HFF-Myc (cell line): ENCODE data around the gene ZNF491.
A peak's percentile ranks its signal among the peaks of the same experiment; 100 is the strongest.
"Not testable (repeated sequence)": the region's sequence is repeated elsewhere in the genome, so short reads cannot be mapped to it uniquely, and the experiment has no call there.

ENCODE experiments used
- DNase-seq: peaks from one replicate; pipeline ENCODE4 v3.0.0-alpha.2; 2011; ENCODE audit warnings: low read depth; ENCODE audit errors: extremely low read depth
- H3K4me3 ChIP-seq: replicated peaks from 2 replicates; pipeline ENCODE4 v1.5.1; 2011; ENCODE audit warnings: low read depth, mild to moderate bottlenecking, control low read depth, low read length
- TF ChIP-seq, protein P1 (sequence below): IDR thresholded peaks from 2 replicates; pipeline ENCODE4 v1.5.1; 2012; ENCODE audit warnings: mild to moderate bottlenecking, low read depth, low read length, control low read depth; ENCODE audit errors: missing control alignments

The ZNF491 gene

DNA sequence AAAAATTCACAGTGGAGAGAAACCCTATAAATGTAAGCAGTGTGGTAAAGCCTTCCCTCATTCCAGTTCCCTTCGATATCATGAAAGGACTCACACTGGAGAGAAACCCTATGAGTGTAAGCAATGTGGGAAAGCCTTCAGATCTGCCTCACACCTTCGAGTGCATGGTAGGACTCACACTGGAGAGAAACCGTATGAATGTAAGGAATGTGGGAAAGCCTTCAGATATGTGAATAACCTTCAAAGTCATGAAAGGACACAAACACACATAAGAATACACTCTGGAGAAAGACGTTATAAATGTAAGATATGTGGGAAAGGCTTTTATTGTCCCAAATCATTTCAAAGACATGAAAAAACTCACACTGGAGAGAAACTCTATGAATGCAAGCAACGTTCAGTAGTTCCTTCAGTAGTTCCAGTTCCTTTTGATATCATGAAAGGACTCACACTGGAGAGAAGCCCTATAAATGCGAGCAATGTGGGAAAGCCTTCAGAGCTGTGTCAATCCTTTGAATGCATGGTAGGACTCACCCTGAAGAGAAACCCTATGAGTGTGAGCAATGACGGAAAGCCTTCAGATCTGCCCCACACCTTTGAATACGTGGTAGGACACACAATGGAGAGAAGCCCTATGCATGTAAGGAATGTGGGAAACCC lies 34.1 kb downstream of the ZNF491 start:
- no peak overlapping the region for H3K4me3 ChIP-seq
- TF ChIP-seq, protein P1, sequence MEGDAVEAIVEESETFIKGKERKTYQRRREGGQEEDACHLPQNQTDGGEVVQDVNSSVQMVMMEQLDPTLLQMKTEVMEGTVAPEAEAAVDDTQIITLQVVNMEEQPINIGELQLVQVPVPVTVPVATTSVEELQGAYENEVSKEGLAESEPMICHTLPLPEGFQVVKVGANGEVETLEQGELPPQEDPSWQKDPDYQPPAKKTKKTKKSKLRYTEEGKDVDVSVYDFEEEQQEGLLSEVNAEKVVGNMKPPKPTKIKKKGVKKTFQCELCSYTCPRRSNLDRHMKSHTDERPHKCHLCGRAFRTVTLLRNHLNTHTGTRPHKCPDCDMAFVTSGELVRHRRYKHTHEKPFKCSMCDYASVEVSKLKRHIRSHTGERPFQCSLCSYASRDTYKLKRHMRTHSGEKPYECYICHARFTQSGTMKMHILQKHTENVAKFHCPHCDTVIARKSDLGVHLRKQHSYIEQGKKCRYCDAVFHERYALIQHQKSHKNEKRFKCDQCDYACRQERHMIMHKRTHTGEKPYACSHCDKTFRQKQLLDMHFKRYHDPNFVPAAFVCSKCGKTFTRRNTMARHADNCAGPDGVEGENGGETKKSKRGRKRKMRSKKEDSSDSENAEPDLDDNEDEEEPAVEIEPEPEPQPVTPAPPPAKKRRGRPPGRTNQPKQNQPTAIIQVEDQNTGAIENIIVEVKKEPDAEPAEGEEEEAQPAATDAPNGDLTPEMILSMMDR = no peak
- no peak for DNase-seq

DNA sequence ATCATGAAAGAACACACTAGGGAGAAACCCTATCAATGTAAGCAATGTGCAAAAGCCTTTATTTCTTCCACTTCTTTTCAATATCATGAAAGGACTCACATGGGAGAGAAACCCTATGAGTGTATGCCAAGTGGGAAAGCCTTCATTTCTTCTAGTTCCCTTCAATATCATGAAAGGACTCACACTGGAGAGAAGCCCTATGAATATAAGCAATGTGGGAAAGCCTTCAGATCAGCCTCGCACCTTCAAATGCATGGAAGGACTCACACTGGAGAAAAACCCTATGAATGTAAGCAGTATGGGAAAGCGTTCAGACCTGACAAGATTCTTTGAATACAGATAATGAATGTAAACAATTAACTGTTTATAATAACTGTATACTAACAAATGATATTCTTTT lies 35.2 kb downstream of the ZNF491 start:
- H3K4me3 ChIP-seq = no peak overlapping the region
- DNase-seq = no peak
- TF ChIP-seq, protein P1 = no peak

- H3K4me3 ChIP-seq, DNase-seq: not testable (repeated sequence)
Measured at GRCh38 chr19:11835626-11836066, 37.3 kb downstream of the ZNF491 start.

DNA sequence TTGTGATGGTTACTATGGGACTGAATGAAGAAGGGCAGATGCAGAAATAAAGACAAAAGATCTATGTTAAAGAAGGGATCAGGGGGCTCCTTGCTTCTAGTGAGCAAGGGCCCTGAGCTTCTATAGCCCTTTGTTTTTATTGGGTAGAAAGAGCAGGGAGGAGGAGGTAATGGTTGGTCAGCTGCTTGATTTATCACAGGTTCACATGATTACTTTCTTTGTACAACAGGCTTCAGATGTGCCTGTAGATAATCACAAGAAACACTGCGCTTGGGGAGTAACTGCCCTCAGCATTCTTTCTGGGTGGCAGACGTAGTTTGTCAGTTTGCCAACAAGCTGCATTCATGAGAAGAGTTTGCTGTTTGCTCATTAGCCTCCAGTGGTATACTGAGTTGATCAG lies 45.4 kb downstream of the ZNF491 start:
- H3K4me3 ChIP-seq = no peak overlapping the region
- no peak for DNase-seq
- TF ChIP-seq, protein P1 = no peak

- not testable (repeated sequence) for H3K4me3 ChIP-seq
Measured at GRCh38 chr19:11847615-11848014, 49.3 kb downstream of the ZNF491 start.

GRCh38 chr19:11848200-11848593 lies 49.9 kb downstream of the ZNF491 start:
- no peak for DNase-seq
- TF ChIP-seq, protein P1 = no peak
- H3K4me3 ChIP-seq = peak overlapping the region; percentile 33

More at GRCh38 chr19:11847615-11848014, 49.3 kb downstream of the ZNF491 start:
- not testable (repeated sequence) for DNase-seq

DNA sequence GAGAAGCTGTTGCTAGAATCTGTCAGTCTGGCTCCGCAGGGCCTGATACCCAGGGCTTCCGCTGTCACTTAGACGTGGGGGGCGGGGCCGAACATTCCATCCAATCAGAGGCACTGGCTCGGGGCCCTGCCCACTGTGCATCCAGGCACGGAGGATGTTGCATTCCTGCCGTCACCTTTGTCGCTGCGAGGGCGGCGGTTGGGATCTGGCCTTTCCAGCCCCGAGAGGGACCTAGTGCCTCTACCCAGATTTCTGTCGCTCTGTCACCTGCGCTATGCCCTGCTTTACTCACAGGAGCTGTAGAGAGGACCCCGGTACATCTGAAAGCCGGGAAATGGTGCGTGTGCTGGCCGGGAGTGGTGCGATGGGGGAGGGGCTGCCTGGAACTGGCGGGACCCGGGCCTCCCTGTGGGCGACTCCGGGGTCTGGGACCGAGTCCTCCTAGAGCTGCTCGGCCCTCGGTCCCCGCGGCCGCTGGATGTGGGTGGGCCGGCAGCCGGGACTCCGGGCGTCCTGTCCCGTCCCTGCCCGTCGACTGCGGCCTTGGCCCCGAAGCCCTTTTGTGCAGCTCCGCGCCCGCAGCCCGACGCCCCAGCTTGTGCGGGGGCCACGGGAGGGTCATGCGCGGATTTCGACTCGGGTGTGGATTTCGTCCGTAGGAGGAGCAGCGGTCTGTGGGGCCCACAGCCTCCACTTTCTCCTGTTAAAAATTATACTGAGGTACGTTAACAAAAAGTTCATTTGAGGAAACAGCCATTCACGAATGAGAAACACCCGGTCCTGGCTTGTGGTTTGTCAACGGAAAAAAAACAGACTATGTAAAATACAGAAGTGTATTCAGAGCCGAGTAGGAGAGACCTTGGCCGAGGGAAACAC lies 50.5 kb downstream of the ZNF491 start, which contains the start of gene ZNF439:
Gene ZNF439 (plus strand): TSS at position 133 of the 876 bp plus-strand sequence. CDS start 142 bp downstream, at position 275.
- no peak for DNase-seq
- peak within 1 kb of the TSS; percentile 33 for H3K4me3 ChIP-seq
- TF ChIP-seq, protein P1 = no peak

DNA sequence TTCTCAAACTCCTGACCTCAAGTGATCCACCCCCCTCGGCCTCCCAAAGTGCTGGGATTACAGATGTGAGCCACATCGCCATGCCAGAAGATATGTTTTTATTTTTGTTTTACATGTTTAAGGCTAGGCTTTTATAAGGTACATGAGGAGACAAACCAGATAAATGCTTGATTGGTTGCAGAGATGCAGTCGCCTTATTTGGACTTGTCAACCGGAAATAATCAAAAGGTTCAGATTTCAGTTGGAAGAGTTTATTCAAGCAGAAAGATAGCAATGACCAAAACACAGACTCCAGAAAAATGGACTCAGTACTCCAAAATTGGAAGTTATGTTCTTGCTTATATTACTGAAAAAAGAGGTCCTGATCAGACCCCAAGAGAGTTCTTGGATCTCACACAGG lies 52.0 kb downstream of the ZNF491 start:
- not testable (repeated sequence) for H3K4me3 ChIP-seq, DNase-seq
